ENCODE data around the gene LRMDA.

Gene LRMDA

DNA sequence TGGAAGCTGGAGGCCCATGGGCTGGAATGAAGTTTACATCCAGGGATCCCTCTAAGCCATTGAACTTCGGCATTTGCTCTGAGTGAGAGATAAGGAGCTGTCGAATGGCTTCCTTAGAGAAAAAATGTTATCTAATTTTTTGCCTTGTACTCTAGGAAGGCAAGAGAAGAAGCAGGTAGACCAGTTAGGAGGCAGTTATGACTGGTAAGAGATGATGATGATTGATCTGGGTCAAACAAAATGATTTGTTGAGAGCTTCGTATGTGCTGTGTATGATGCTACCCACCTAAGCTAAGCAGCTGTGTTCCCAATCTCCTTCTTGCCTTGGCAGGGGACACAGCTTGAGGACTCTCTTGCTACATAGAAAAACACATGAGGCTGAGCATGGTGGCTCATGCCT, 370.2 kb downstream of the LRMDA start:
- no peak for DNase-seq

- no peak for DNase-seq
Observed at GRCh38 chr10:75803121-75803520, 371.7 kb downstream of the LRMDA start.

DNA sequence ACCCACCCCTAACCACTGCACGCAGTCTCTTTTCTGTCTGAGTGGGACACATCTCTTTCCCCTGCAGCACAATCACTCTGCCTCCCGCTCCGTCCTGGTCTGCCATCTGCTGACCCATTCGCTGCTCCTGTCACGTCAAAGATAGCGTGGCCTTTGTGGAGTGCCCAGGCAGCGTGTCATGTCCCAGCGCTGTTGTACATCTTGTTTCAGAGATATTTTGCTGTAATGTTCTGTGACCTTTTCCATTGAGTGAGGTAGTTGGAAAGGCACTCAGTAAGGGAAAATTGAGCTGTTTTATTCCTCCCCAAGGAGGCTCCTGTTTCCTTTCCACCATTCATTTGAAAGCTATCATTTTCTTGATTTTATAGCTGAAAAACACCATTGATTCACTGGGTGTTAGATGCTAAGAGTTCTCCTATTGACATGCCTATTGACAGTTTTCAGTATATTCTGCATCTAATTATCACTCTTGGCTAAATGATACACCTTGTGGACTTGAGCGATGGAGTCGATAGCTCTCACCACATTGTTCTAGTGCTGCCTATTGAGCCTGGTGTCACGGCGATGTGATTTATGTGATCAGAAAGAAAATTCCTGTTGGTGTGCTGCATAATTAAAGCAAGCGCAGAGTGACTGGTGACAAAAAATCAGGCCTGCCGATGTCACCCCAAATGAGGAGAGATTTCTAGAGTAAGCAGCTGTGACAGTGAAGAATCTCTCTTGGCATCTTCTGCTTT, 372.6 kb downstream of the LRMDA start:
- no peak for DNase-seq

DNA sequence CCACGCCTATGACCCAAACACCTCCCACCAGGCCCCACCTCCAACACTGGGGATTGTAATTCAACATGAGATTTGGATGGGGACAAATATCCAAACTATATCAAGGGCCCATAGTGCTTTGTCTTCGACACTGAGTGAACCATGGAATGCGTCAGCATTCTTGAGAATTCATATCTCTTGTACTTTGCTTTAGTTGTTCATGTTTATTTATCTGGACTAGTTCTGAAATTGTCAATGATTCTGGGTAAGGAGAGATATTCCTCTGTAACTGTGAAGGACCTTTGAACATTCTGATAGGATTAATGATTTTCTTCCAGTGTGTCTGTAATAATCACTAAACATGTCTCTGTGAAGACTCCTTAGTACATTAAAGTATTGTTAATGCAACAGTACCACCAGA, 374.8 kb downstream of the LRMDA start:
- no peak for DNase-seq

DNA sequence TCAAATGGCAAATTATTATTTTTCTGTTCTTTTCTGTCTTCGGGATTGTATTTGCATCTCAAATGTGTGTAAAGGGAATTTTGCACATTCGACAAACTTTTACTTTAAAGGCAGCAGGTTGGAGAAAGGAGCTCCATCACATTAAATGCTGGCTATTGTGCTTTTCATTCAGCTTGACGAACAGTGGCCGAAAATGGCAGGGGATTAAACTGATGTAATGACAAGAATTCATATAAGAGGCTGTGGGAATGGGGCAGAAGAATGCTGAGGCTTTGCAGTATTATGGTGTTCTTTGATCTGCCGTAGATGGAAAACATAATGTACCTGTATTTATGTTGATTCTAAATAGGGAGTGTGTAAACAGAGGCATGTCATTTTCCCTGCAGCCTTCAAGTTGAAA, 376.0 kb downstream of the LRMDA start:
- DNase-seq: no peak

- no peak for DNase-seq
Observed at GRCh38 chr10:75809003-75809402, 377.6 kb downstream of the LRMDA start.

GRCh38 chr10:75814014-75814413, 382.6 kb downstream of the LRMDA start:
- no peak for DNase-seq

DNA sequence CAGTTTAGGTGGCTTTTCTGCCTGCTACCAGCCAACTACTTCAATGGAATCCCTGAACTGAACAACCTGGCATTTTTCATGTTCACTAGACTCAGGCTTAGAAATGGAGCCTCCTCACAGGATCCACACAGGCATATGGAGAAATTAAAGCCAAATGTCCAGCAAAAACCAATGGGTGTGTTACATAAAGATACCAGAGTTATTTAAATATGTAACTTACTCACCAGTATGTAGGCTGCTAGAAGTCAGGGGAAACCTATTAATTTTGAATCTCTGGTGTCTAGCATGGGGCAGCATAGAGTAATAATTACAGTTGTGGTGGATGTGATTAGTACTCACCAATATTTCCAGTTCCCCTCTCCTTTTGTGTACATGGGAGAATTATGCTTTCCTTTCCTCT, 383.6 kb downstream of the LRMDA start:
- no peak for DNase-seq

DNA sequence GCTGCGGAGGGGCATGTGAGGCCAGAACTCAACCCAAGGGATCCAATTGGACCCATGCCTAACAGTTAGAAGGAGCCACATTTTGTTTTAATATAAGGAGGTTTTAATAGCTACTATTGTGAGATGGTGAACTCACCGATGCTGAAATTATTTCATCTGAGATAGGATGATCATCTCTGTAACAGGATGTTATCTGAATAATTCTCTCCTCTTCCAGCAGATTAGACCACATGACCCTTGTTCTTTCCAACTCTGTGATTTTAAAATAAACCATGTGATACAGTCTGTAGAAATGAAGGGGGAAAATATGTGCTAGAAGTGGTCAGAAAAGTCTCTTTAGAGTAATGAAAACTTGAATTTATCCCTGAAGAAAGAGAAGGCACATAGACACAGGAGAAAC, 385.8 kb downstream of the LRMDA start:
- DNase-seq: no peak

DNA sequence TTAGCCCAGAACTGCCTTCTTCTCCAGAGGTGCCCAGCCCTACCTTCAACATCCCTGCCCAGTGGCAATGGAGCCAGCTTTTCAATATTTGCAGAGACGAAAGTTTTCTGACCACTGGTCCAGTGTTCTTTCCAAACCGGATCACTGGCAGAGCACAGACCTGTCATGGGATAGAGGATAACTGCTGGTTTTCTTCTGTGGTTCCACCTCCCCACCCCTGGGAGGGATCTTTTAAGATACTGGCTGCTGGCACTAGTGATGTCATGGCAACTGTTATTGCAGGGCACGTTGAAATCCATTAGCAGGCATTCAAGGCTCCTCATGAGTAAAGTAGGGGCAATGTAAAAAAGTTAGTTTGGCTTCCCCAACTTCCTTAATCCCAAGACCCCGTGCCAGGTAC, 387.1 kb downstream of the LRMDA start:
- DNase-seq: no peak

DNA sequence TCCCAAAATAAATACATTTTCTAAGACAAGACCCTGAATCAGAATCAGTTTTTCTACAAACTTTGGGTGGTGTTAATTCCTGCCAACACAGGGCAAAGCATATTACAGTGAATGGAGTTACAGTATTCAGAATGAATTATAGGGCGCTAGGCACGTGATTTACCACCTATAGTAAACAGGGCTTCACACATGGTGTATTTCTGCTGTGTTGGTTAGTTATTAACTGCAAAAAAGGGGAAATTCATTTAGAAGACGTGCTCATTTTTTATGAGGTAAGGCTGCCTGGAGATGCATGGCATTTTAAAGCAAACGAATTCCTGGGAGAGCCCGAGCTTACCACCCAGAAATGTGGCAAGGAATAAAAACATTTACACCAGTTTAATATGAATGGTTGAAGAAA, 393.8 kb downstream of the LRMDA start:
- DNase-seq: no peak

DNA sequence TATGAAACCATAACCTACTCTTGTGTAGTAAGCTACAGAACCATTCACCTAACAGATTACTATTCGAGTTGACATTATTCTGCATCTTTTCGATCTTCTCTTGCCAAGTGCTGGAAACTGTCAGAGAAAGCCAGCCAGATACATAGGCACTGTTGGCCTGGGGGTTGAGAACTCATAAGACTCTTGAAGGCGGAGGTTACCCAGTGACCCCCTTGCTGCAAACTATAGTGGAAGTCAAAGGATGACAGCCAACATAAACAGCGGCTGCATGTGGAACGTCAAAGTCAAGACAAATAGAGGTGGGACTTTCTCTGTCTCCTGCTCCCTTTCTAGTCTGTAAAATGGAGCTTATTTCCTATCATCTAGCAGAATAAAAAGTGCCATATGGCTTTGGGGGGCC, 394.2 kb downstream of the LRMDA start:
- no peak for DNase-seq

- DNase-seq: no peak
Observed at GRCh38 chr10:75826846-75827245, 395.4 kb downstream of the LRMDA start.

- no peak for DNase-seq
Observed at GRCh38 chr10:75827587-75828021, 396.2 kb downstream of the LRMDA start.

GRCh38 chr10:75828413-75828812, 397.0 kb downstream of the LRMDA start:
- no peak for DNase-seq

- no peak for DNase-seq
Observed at GRCh38 chr10:75836064-75836463, 404.6 kb downstream of the LRMDA start.

GRCh38 chr10:75838486-75838885, 407.1 kb downstream of the LRMDA start:
- no peak for DNase-seq

GRCh38 chr10:75839020-75839419, 407.6 kb downstream of the LRMDA start:
- no peak for DNase-seq

DNA sequence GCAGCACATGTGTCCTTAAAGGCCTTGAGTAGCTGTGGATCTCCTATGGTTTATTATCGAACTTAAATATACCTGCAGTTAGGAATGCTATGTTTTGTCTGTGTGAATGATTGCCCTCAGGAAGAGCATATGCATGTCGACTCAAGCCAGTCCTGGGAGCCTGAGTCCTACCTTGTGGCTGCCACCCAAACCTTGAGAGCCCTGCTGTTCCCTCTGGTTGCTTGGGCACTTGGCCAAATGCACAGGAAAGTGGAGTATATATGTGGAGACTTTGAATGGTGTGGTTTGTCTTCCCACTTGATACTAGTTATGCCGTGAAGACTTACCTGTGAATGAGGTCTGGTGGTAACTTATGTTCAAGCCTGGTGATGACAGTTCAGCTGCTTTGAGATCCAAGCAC, 409.8 kb downstream of the LRMDA start:
- DNase-seq: no peak

DNA sequence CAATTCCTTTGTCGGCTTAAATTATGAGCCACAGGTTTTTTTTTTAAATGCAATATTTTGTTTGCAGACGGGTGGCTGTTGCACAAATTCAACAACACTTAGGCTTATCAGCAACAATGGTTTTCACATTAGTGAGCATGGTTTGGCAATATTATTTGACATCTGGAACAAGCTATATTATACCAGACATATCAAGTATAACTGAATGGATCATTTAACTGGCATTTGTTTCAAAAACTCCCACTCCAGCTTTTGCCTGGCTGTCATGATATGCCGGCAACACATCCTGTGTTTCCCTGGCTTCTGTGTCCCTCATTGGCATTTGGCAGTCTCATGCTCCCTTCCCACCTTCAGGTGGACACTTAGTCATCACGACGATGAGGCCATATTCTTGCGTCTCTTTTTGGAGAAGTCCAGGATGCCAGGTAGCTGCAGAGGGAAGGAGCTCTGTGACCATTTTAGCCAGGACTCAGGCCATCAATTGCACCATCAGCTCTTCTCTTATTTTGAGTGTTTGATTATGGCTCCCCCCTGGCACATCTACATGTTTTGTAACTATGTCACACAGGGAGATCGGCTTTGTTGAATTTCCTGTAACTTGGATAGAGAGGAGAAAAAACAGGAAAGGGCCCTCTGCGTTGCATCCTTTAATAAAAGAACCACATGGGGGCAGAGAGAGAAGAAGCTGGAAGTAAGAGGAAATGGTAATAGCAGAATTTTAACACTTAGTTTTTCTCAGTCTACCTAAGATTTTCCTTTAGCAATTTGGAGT, 413.9 kb downstream of the LRMDA start:
- no peak for DNase-seq

- DNase-seq: no peak
Observed at GRCh38 chr10:75847477-75847876, 416.1 kb downstream of the LRMDA start.

- no peak for DNase-seq
Observed at GRCh38 chr10:75851580-75852345, 420.3 kb downstream of the LRMDA start.

DNA sequence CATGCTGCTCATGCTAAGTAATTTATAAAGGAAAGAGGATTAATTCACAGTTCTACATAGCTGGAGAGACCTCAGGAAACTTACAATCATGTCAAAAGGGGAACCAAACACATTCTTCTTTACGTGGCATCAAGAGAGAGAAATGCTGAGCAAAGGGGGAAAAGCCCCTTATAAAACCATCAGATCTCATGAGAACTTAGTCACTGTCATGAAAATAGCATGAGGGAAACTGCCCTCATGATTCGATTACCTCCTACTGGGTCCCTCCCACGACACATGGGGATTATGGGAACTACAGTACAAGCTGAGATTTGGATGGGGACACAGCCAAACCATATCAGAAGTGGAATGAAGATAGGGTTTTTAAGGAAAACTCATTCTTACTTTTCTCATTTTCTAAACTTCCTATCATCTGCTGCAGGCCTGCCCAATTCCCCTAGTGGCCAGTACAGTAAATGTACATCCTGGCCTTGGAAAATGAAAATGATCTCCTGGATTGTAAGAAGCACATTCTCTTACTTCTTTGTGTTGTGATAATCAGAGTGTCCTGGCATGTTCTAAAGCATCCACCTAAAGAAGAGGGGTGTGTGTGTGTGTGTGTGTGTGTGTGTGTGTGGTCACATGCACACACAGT, 421.5 kb downstream of the LRMDA start:
- no peak for DNase-seq

All from GOT3 (cell line).